Stimulated activated naive B cell treated with anti-CD40 and anti-IgM and Interleukin-4, amounts not matched to agents 10 μg/mL and 1 μg/mL and 100 μg/mL, for 72 hours (primary cell): ENCODE data around the gene LRMDA.

Experiments used
- ATAC-seq, 2 donors: fragments of 150-1000 bp; cut with Tn5 transposase; replicated peaks; 2 replicates each; pipeline ENCODE4 v1.10.0; 2021; ENCODE audit warnings: moderate library complexity in 1 of 2
- DNase-seq: peaks from one replicate; pipeline ENCODE4 v3.0.0; 2021
- H3K27ac Mint-ChIP-seq: one replicate; pipeline ENCODE4 v1.8.0; 2022; ENCODE audit warnings: mild to moderate bottlenecking, mixed read lengths
- H3K27me3 Mint-ChIP-seq, 2 donors: one replicate each; pipeline ENCODE4 v1.8.0; 2022; ENCODE audit warnings: mixed read lengths in 2 of 2
- H3K36me3 Mint-ChIP-seq, 2 donors: one replicate each; pipeline ENCODE4 v1.8.0; 2022; ENCODE audit warnings: mixed read lengths in 2 of 2, mild to moderate bottlenecking in 1 of 2
- H3K4me1 Mint-ChIP-seq, 2 donors: one replicate each; pipeline ENCODE4 v1.8.0; 2022; ENCODE audit warnings: mixed read lengths in 2 of 2, mild to moderate bottlenecking in 1 of 2
- H3K4me3 Mint-ChIP-seq, 2 donors: one replicate each; pipeline ENCODE4 v1.8.0; 2022; ENCODE audit warnings: mild to moderate bottlenecking in 2 of 2, mixed read lengths in 2 of 2, moderate library complexity in 1 of 2
- H3K9me3 Mint-ChIP-seq, 2 donors: one replicate each; pipeline ENCODE4 v1.8.0; 2022; ENCODE audit warnings: mixed read lengths in 2 of 2, mild to moderate bottlenecking in 1 of 2

Gene LRMDA

DNA sequence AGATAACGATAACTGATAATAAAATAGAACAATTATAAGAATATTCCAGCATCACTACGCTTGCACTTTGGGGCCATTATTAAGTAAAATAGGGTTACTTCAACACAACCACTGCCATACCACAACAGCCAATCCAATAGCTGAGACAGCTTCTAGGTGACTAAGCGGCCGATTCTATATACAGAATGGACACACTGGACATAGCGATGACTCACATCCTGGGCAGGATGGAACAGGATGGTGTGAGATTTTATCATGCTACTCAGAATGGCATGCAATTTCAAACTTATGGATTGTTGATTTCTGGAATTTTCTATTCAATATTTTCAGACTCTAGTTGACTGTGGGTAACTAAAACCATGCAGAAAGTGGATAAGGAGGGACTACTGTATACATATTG is 920.9 kb downstream of the LRMDA start:
- ATAC-seq, result no peak

GRCh38 chr10:76353237-76353851 is 921.9 kb downstream of the LRMDA start:
- no peaks in the 10 kb centered on the region for H3K36me3 Mint-ChIP-seq
- ATAC-seq (no peak), DNase-seq (no peak)
- no peak overlapping the region for H3K4me3 Mint-ChIP-seq
- no peak overlapping the region for H3K27ac Mint-ChIP-seq
- H3K27me3 Mint-ChIP-seq, result no peaks in the 10 kb centered on the region
- no peaks in the 10 kb centered on the region for H3K4me1 Mint-ChIP-seq
- peaks cover 0 to 6% of the 10 kb centered on the region in 2 donors for H3K9me3 Mint-ChIP-seq

More for the DNA sequence above, 920.9 kb downstream of the LRMDA start:
- Mint-ChIP-seq H3K36me3 (no peaks in the 10 kb centered on the region), H3K9me3 (peaks cover 0 to 6% of the 10 kb centered on the region in 2 donors), H3K27me3 (no peaks in the 10 kb centered on the region), H3K27ac (no peak overlapping the region), H3K4me3 (no peak overlapping the region), H3K4me1 (no peaks in the 10 kb centered on the region)
- no peak for DNase-seq

DNA sequence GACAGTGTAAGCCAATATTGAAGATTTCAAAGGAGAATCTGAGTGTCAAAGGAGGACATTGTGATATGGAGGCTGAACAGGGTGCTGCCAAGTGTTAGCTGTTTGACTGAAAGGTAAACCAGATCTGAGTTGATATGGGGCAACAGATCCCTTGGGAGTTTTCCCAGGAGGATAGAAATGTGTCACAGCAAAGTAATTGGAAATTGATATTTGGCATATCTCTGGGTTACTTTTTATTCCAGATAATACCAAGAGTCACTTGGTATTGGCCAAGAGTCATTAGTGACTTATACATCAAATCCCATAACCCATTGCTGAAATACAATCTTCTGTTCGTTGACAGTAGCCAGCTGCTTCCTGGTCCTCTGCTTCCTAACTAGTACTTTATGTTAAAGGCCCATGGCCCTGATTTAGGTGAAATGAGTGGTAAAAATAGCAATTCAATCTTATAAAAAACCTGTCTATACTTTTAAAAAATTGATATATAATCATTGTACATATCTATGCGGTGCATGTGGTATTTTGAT is 922.9 kb downstream of the LRMDA start:
- Mint-ChIP-seq H3K27ac (no peak overlapping the region), H3K4me3 (no peak overlapping the region), H3K36me3 (no peaks in the 10 kb centered on the region), H3K4me1 (no peaks in the 10 kb centered on the region), H3K27me3 (no peaks in the 10 kb centered on the region), H3K9me3 (peaks cover 0 to 3% of the 10 kb centered on the region in 2 donors)
- no peak for ATAC-seq
- no peak for DNase-seq

- no peaks in the 10 kb centered on the region for H3K36me3 Mint-ChIP-seq
- no peak overlapping the region for H3K4me3 Mint-ChIP-seq
- H3K4me1 Mint-ChIP-seq, result no peaks in the 10 kb centered on the region
- no peak overlapping the region for H3K27ac Mint-ChIP-seq
- no peak for ATAC-seq
- no peaks in the 10 kb centered on the region for H3K27me3 Mint-ChIP-seq
- DNase-seq, result no peak
- peaks cover 0 to 3% of the 10 kb centered on the region in 2 donors for H3K9me3 Mint-ChIP-seq
Observed at GRCh38 chr10:76354921-76355320, 923.5 kb downstream of the LRMDA start.

GRCh38 chr10:76356557-76356956 is 925.1 kb downstream of the LRMDA start:
- no peaks in the 10 kb centered on the region for H3K27me3 Mint-ChIP-seq
- H3K27ac Mint-ChIP-seq, result no peak overlapping the region
- DNase-seq (no peak), ATAC-seq (no peak)
- peaks cover 0 to 3% of the 10 kb centered on the region in 2 donors for H3K9me3 Mint-ChIP-seq
- H3K4me1 Mint-ChIP-seq, result no peaks in the 10 kb centered on the region
- H3K4me3 Mint-ChIP-seq, result no peak overlapping the region
- H3K36me3 Mint-ChIP-seq, result no peaks in the 10 kb centered on the region

DNA sequence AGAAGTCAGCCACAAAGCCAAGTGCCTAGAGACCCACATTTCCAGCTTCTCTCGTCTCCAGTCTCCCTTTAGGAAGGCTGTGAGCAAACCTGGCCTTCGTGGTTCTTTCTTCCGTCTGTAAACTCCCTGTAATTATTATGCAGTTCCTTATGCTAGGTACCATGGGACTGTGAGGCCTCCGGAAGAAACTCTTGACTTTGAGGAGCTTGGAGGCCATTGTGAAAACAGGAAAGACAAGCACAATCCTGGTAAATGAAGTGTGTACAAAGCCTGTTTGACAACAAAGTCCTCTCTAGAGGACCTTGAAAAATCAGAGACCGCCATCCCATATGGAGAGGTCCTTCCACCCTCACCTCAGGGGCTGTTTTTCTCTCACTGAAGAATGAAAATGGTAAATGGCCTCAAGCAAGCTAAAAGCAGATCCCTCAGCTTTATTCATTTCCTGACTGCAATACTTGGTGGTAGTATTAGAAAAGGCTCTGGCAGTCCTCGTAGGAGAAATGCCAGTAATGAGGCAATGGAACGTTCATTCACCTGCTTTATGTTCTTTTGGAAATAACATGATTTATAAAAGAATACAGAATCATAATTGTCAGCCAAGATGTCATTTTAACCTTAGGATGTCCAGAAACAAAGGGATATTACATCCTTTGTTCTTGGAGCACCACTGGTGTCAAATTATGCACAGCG is 926.4 kb downstream of the LRMDA start:
- Mint-ChIP-seq H3K9me3 (peaks cover 0 to 4% of the 10 kb centered on the region in 2 donors), H3K27ac (no peak overlapping the region), H3K4me1 (no peaks in the 10 kb centered on the region), H3K36me3 (no peaks in the 10 kb centered on the region), H3K27me3 (no peaks in the 10 kb centered on the region), H3K4me3 (no peak overlapping the region)
- ATAC-seq (no peak), DNase-seq (no peak)

GRCh38 chr10:76358743-76359395 is 927.4 kb downstream of the LRMDA start:
- Mint-ChIP-seq H3K4me3 (no peak overlapping the region), H3K9me3 (peaks cover 0 to 6% of the 10 kb centered on the region in 2 donors), H3K27ac (no peak overlapping the region), H3K36me3 (no peaks in the 10 kb centered on the region), H3K27me3 (no peaks in the 10 kb centered on the region), H3K4me1 (no peaks in the 10 kb centered on the region)
- ATAC-seq, result no peak
- no peak for DNase-seq

GRCh38 chr10:76375761-76376160 is 944.3 kb downstream of the LRMDA start:
- H3K36me3 Mint-ChIP-seq, result peaks cover 0 to 3% of the 10 kb centered on the region in 2 donors
- H3K27me3 Mint-ChIP-seq, result no peaks in the 10 kb centered on the region
- H3K27ac Mint-ChIP-seq, result no peak overlapping the region
- peaks cover 3 to 9% of the 10 kb centered on the region in 2 donors for H3K9me3 Mint-ChIP-seq
- H3K4me1 Mint-ChIP-seq, result no peaks in the 10 kb centered on the region
- H3K4me3 Mint-ChIP-seq, result no peak overlapping the region
- no peak for DNase-seq
- ATAC-seq, result no peak

DNA sequence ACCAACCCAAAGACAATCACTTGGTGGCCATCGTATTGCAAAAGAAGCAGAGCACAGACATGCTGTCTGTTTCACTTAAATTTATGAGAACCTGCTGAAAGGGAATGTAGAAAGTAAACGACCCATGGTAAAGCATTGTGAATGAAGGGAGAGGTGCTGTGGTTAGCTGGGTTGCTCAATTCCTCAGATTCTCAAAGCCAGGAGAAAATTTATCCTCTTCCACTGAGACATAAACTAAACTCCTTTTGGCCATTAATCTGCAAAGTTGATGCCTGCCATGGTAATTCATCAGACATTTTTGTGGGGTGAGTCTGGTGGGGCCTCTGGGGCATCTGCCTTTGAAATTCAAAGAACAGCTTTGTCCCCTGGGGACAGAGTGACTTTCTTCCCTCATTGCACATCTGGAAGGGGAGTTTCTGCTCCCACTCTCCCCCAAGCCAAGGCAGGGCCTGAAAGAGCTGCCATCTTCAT is 951.0 kb downstream of the LRMDA start:
- no peaks in the 10 kb centered on the region for H3K36me3 Mint-ChIP-seq
- no peaks in the 10 kb centered on the region for H3K27me3 Mint-ChIP-seq
- no peak overlapping the region for H3K27ac Mint-ChIP-seq
- peaks cover 7% of the 10 kb centered on the region in 2 donors for H3K9me3 Mint-ChIP-seq
- no peaks in the 10 kb centered on the region for H3K4me1 Mint-ChIP-seq
- DNase-seq (no peak), ATAC-seq (no peak)
- H3K4me3 Mint-ChIP-seq, result no peak overlapping the region

DNA sequence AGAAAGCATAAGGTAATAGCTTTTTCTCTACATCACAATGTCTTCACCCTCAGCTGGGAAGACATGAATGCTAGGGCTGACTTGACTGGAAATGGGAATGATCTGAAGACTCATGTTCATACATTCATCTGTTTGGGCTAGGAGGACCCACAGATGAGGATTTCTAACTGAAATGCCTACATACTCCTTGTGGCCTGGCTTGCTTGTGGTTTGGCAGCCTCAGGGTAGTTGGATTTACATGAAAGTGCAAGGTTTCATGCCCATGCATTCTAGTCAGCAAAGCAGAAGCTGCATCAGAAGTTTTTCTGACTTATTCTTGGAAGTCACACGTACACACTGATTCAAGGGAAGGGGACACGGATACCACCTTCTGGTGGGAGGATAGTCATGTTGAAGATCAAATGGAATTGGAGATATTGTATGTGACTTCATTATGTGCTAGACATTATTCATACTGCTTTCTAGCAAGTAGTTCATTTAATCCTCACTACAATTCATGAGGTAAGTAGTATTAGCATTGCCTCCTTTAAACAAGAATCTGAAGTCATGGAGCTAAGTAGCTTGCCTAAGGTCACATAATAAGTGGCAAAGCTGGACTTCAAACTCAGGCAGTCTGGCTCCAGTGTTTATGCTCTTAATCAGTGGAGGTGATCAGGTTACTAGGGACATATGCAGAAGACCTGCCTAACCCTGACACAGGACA is 957.0 kb downstream of the LRMDA start:
- DNase-seq, result no peak
- H3K4me3 Mint-ChIP-seq, result no peak overlapping the region

GRCh38 chr10:76393875-76394706 is 962.7 kb downstream of the LRMDA start:
- ATAC-seq (no peak), DNase-seq (no peak)
- H3K36me3 Mint-ChIP-seq, result no peaks in the 10 kb centered on the region
- peaks cover 0 to 3% of the 10 kb centered on the region in 2 donors for H3K9me3 Mint-ChIP-seq
- H3K4me3 Mint-ChIP-seq, result no peak overlapping the region
- no peak overlapping the region for H3K27ac Mint-ChIP-seq
- H3K4me1 Mint-ChIP-seq, result no peaks in the 10 kb centered on the region
- H3K27me3 Mint-ChIP-seq, result no peaks in the 10 kb centered on the region

More for the DNA sequence above, 957.0 kb downstream of the LRMDA start:
- peak in 1 of 2 donors; percentile 19 for ATAC-seq
- H3K36me3 Mint-ChIP-seq, result no peaks in the 10 kb centered on the region
- no peaks in the 10 kb centered on the region for H3K4me1 Mint-ChIP-seq
- no peaks in the 10 kb centered on the region for H3K27me3 Mint-ChIP-seq
- H3K27ac Mint-ChIP-seq, result no peak overlapping the region
- peaks cover 4 to 6% of the 10 kb centered on the region in 2 donors for H3K9me3 Mint-ChIP-seq

- no peaks in the 10 kb centered on the region for H3K27me3 Mint-ChIP-seq
- H3K4me3 Mint-ChIP-seq, result no peak overlapping the region
- no peaks in the 10 kb centered on the region for H3K36me3 Mint-ChIP-seq
- ATAC-seq (no peak), DNase-seq (no peak)
- peaks cover 0 to 2% of the 10 kb centered on the region in 2 donors for H3K9me3 Mint-ChIP-seq
- H3K4me1 Mint-ChIP-seq, result no peaks in the 10 kb centered on the region
- H3K27ac Mint-ChIP-seq, result no peak overlapping the region
Observed at GRCh38 chr10:76394707-76395042, 963.3 kb downstream of the LRMDA start.

DNA sequence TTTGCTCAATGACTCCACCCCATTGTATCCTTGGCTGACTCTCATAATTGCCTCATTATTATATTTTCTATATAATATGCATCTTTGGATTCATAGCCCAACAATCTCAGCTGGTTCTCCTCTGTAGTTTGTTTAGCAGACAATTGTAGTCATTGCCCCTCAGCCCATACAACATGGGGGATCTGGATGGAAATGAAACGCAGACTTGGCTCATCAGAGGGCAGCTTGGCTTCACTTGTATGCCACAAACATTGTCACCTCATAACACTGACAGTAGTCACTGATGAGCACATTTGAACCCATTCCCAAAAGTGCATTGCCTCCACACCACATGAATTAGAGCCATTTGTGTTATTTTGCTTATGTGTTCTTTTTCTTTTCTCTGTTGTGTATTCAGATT is 963.8 kb downstream of the LRMDA start:
- Mint-ChIP-seq H3K27ac (no peak overlapping the region), H3K9me3 (peaks cover 0 to 2% of the 10 kb centered on the region in 2 donors), H3K36me3 (no peaks in the 10 kb centered on the region), H3K4me1 (no peaks in the 10 kb centered on the region), H3K27me3 (no peaks in the 10 kb centered on the region), H3K4me3 (no peak overlapping the region)
- DNase-seq (no peak), ATAC-seq (no peak)
